Measurements from ENCODE around the gene FAU. TPM values are rescaled to one million over a fixed set of nuclear protein-coding genes. Genes with fewer than 3 reads are reported as not detected.

FAU gene
- total and polyA plus RNA-seq, 4 donors = 674 to 1,172 (median 921) TPM

Small RNAs within 50 kb of the gene (microRNA-seq; reads per million reads assigned to microRNA genes)
- 0 reads per million in 2 donors for gene MIR6751

Other genes with a start within 250 kb of the FAU start
- gene EHD1, start 243.5 kb downstream of the FAU start, total RNA-seq = 100 to 1,000 TPM in 1 of 2 donors, 10 to 100 TPM in 1; 61.8 to 122 TPM
- 10 to 100 TPM; 14.4 to 28.8 TPM for gene EHD1, start 243.5 kb downstream of the FAU start, polyA plus RNA-seq
- gene ATG2A, start 204.9 kb downstream of the FAU start, total RNA-seq = 10 to 100 TPM; 19.6 to 20.6 TPM
- gene ATG2A, start 204.9 kb downstream of the FAU start, polyA plus RNA-seq = 10 to 100 TPM in 1 of 2 donors, 1 to 10 TPM in 1; 7.0 to 34.9 TPM
- 10 to 100 TPM; 32.7 to 36.8 TPM for gene PPP2R5B, start 197.4 kb downstream of the FAU start, total RNA-seq
- 10 to 100 TPM in 1 of 2 donors, 1 to 10 TPM in 1; 9.5 to 28.6 TPM for gene PPP2R5B, start 197.4 kb downstream of the FAU start, polyA plus RNA-seq
- gene GPHA2, start 186.2 kb downstream of the FAU start, total RNA-seq = not detected
- under 1 TPM in 1 of 2 donors, not detected in 1; 0.43 TPM for gene GPHA2, start 186.2 kb downstream of the FAU start, polyA plus RNA-seq
- gene MAJIN, start 150.0 kb downstream of the FAU start, total RNA-seq = not detected
- gene MAJIN, start 150.0 kb downstream of the FAU start, polyA plus RNA-seq = not detected
- 1 to 10 TPM; 2.5 to 3.6 TPM for gene BATF2, start 125.2 kb downstream of the FAU start, total RNA-seq
- 1 to 10 TPM; 1.4 to 1.9 TPM for gene BATF2, start 125.2 kb downstream of the FAU start, polyA plus RNA-seq
- gene ARL2, start 108.0 kb downstream of the FAU start, total RNA-seq = 10 to 100 TPM; 96.3 to 98.5 TPM
- gene ARL2, start 108.0 kb downstream of the FAU start, polyA plus RNA-seq = 100 to 1,000 TPM; 151 to 175 TPM
- 10 to 100 TPM; 19.9 to 26.1 TPM for gene SNX15, start 94.7 kb downstream of the FAU start, total RNA-seq
- 10 to 100 TPM; 21.7 to 26.2 TPM for gene SNX15, start 94.7 kb downstream of the FAU start, polyA plus RNA-seq
- 1 to 10 TPM; 3.6 to 4.9 TPM for gene SAC3D1, start 80.9 kb downstream of the FAU start, total RNA-seq
- gene SAC3D1, start 80.9 kb downstream of the FAU start, polyA plus RNA-seq = 1 to 10 TPM; 5.4 to 7.5 TPM
- gene NAALADL1, start 63.6 kb downstream of the FAU start, total RNA-seq = 10 to 100 TPM; 14.1 to 29.4 TPM
- gene NAALADL1, start 63.6 kb downstream of the FAU start, polyA plus RNA-seq = 10 to 100 TPM; 25.8 to 45.9 TPM
- gene CDCA5, start 38.1 kb downstream of the FAU start, total RNA-seq = 1 to 10 TPM in 1 of 2 donors, under 1 TPM in 1; 0.81 to 1.0 TPM
- gene CDCA5, start 38.1 kb downstream of the FAU start, polyA plus RNA-seq = 1 to 10 TPM in 1 of 2 donors, under 1 TPM in 1; 1.00 to 2.5 TPM
- 10 to 100 TPM; 31.5 to 35.0 TPM for gene ZFPL1, start 37.9 kb downstream of the FAU start, total RNA-seq
- 10 to 100 TPM; 24.9 to 69.9 TPM for gene ZFPL1, start 37.9 kb downstream of the FAU start, polyA plus RNA-seq
- gene VPS51, start 25.9 kb downstream of the FAU start, total RNA-seq = 100 to 1,000 TPM; 101 to 121 TPM
- gene VPS51, start 25.9 kb downstream of the FAU start, polyA plus RNA-seq = 100 to 1,000 TPM in 1 of 2 donors, 10 to 100 TPM in 1; 73.0 to 191 TPM
- gene TM7SF2, start 10.3 kb downstream of the FAU start, total RNA-seq = 1 to 10 TPM; 5.2 to 7.2 TPM
- gene TM7SF2, start 10.3 kb downstream of the FAU start, polyA plus RNA-seq = 10 to 100 TPM in 1 of 2 donors, 1 to 10 TPM in 1; 4.0 to 11.8 TPM
- 1 to 10 TPM; 4.1 to 7.5 TPM for gene ZNHIT2, start 4.4 kb downstream of the FAU start, total RNA-seq
- gene ZNHIT2, start 4.4 kb downstream of the FAU start, polyA plus RNA-seq = 10 to 100 TPM in 1 of 2 donors, 1 to 10 TPM in 1; 3.4 to 12.9 TPM
- 10 to 100 TPM; 35.0 to 37.1 TPM for gene MRPL49, start 187 bp upstream of the FAU start, total RNA-seq
- 10 to 100 TPM; 44.2 to 52.2 TPM for gene MRPL49, start 187 bp upstream of the FAU start, polyA plus RNA-seq
- gene SYVN1, start 12.4 kb upstream of the FAU start, total RNA-seq = 10 to 100 TPM; 50.2 to 64.0 TPM
- gene SYVN1, start 12.4 kb upstream of the FAU start, polyA plus RNA-seq = 10 to 100 TPM in 1 of 2 donors, 1 to 10 TPM in 1; 5.5 to 26.2 TPM
- not detected for gene SPDYC, start 48.1 kb upstream of the FAU start, total RNA-seq
- not detected for gene SPDYC, start 48.1 kb upstream of the FAU start, polyA plus RNA-seq
- 100 to 1,000 TPM; 109 to 137 TPM for gene CAPN1, start 59.8 kb upstream of the FAU start, total RNA-seq
- 10 to 100 TPM; 75.5 to 96.3 TPM for gene CAPN1, start 59.8 kb upstream of the FAU start, polyA plus RNA-seq
- 1 to 10 TPM; 3.4 to 9.2 TPM for gene POLA2, start 139.8 kb upstream of the FAU start, total RNA-seq
- gene POLA2, start 139.8 kb upstream of the FAU start, polyA plus RNA-seq = 1 to 10 TPM; 3.0 to 4.1 TPM
- gene CDC42EP2, start 192.7 kb upstream of the FAU start, total RNA-seq = 10 to 100 TPM; 16.2 to 20.9 TPM
- gene CDC42EP2, start 192.7 kb upstream of the FAU start, polyA plus RNA-seq = 1 to 10 TPM; 2.3 to 3.5 TPM
- 10 to 100 TPM; 51.3 to 59.6 TPM for gene DPF2, start 211.7 kb upstream of the FAU start, total RNA-seq
- gene DPF2, start 211.7 kb upstream of the FAU start, polyA plus RNA-seq = 10 to 100 TPM; 16.4 to 41.1 TPM
- under 1 TPM in 1 of 2 donors, not detected in 1; 0.16 TPM for gene TIGD3, start 232.6 kb upstream of the FAU start, total RNA-seq
- under 1 TPM in 1 of 2 donors, not detected in 1; 0.88 TPM for gene TIGD3, start 232.6 kb upstream of the FAU start, polyA plus RNA-seq